GM19351 (cell line): ENCODE results near the gene ZBTB7C.
"Not testable (repeated sequence)": the region's sequence is repeated elsewhere in the genome, so short reads cannot be mapped to it uniquely, and the experiment has no call there.

Experiments
- ATAC-seq: cut with Tn5 transposase; IDR thresholded peaks from one replicate; pipeline ENCODE4 v1.9.1; 2021; ENCODE audit warnings: mild to moderate bottlenecking, moderate library complexity; ENCODE audit not compliant: unreplicated experiment

The ZBTB7C gene

DNA sequence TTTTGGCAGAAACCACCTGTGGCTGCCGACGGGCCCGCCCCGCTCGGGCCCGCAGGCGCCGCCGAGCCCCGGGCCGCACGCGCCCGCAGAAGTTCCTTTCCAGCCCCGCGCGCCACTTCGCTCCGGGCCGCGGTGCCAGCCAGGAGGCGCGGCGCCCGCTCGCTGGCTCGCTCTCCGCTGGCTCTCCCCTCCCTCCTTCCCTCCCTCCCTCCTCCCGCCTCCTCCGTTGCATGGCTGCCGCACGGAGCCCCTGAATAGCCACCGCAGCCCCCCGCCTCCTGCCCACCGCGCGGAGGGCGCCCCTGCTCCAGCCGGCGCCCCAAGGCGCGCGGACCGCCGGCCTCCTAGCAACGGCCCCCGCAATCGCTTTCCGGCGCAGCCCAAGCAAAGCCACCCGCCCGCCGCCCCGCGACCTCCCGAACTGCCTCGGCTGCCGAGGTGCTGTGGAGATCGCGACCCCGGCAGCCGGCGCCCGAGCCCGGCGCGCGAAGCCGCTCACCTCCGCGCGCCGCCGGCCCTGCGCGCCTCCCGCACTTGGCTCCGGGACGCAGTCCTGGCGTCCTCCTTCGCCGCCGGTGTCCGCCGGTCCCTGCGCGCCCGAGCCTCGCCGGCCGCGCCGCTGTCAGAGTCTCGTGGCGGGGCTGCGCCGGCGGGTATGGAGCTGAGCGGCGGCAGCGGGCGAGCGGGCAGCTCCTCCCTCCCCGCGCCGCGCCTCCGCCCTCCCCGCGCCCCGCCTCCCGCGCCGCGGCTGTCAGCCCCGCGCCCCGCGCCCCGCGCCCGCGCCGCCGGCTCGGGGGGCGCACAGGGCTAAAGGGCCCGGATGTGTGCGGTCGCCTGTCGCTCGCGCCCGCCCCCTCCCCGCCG is at the start of gene ZBTB7C:
Gene ZBTB7C (minus strand): TSS at position 657 of the 864 bp plus-strand sequence.
- peak; percentile 31 for ATAC-seq

DNA sequence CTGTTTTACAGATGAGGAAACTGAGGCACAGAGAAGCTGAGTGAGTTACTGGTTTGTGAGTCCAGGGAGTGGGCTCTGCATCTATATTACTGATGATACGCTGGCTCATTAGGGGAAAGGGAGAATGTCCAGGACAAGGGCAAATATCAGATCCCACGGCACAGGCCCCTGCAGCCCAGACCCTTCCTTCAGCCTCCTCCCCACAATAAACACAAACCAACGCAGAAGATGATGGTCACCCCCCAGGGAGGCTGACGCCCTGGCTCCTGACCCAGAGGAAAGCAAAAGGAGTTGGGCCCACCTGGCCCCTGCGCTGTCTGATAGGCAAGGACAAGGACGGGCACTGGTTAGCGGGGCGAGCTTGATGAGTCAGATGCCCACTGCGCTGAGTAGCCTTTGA is 47.7 kb upstream of the ZBTB7C start:
- no peak for ATAC-seq

DNA sequence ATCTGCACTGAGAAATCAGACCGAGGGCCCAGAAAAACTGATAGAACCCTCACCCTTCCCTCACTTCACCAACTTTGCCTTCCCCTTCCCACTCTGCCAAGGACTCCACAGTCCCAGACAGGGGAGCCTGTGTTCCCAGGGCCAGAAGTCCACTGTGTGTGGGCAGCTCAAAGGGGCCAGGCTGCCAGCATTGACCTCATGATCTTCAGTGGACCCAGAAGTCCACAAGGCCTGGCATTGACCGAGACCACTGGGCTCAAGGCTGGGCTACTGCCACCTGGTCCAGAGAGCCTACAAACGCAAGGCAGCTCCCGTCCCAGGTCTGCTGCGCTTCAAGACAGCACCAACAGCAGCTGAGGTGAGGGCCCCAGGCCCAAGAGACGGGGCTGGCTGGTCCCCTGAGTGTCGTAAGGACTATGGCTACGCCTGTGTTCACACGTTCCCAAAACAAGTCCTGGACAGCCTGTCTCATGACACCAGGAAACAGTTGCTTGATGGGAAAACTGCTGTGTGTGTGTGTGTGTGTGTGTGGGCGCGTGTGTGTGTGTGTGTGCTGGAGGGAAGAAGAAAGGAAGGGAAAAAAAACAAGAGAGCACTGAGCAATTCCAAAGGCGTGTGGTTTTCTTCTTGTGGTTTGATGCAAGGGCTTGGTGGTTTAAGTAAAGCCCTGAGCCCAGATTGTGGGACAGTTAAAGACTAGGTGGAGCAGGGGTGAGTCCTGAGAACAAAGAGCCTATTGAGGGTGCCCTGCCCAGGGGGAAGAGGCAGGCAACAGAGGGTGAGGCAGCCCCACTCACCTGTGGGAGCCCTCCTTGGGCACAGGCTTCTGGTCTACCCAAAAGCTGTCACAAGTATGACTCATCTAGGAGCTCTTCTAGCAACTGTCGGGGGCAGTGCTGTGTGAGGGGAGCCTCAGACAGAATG is 46.6 kb upstream of the ZBTB7C start:
- ATAC-seq, result no peak

DNA sequence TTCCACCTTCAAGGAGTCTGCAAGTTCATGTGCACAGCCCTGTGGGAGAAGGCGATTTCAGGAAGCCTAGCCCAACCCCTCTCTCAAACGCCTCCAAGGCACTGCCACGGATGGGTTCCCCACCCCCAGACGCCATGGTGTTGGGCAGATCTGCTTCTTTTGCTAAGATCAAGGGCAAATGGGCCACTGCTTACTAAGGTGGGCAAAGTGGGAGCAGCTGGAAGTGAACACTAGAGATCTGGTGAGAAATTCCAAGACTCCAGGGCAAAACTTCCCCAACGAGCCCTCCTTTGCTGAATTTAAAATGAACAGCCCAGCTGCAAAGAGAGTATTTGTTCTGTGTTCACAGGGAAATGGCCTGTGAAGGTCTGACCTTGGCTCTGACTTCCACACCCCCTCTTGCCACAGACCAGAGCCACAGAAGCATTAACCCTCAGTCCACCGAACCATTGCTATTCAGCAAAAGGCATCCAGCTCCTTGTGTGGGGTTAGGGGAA is 45.1 kb upstream of the ZBTB7C start:
- ATAC-seq, result no peak

DNA sequence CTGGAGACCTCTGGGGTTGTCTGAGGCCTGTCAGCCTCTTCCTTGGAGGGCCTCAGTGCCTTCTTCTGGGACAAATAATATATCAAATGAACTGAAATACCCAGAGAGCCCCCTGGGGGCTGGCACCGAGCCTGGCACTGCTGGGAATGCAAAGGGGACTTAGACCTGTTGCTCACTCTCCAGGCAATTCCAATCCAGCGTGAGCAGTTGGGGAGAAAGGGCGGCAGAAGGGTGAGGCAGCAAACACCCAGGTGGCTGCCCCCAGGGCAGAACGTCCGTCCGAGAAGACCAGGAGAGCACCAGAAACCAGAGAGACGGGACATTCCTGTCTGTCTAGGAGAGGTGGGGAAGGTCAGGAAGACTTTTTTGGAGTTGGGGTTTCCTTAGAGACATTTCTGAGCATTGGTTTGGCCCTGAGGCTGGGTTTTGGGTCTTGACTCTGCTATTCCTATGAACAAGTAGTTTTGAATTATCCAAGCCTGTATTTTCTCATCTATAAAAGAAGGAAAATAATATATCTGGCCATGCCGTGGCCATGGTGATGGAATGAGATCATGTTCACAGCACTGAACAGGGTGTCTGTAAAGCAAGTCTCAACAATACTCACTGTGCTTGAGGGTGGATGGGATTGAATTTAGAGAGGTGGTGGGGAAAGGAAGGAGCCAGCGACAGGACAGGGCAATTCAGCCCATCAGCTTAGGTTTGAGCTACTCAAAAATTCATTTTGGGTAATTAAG is 44.3 kb upstream of the ZBTB7C start:
- ATAC-seq, result no peak

DNA sequence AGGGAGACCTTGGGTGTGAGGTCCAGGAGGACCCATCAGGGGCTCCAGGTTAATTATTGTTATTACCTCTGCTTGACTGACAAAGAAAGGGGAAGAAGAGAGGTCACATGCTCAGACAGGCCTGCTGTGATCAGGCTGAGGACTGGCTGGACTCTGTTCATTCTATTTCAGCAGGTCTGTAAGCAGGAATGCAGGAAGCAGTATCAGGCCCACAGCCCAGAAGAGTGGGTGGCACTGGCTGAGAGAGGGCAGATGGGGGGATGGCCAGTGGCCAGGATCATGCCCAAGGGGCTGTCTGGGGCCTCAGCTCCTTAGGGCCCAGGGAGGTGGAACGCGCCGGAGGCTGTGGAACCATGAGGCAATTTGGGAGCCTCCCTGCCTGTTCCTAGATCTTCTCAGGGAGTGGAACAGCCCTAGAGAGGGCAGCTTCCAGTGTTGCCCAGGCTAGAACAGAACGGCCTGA is 43.7 kb upstream of the ZBTB7C start:
- ATAC-seq, result no peak

DNA sequence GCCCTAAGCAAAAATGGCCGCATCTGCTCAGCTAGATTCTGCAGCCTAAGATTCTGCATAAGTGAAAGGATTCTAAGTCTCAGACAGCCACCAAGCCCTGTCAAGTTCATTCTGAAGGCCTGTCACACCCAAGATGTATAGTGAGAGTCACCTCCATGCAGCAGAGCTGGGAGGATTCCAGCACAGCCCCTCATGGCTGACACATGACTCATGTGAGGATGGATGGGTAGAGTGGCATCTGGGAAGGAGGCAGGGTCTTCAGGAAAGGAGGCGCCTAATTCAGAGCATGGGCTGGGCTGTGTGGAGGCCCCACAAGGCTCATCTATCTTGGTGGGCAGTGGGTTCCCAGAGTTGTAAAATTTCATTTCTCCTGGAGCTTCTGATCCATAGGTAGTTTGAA is 41.5 kb upstream of the ZBTB7C start:
- ATAC-seq, result no peak

DNA sequence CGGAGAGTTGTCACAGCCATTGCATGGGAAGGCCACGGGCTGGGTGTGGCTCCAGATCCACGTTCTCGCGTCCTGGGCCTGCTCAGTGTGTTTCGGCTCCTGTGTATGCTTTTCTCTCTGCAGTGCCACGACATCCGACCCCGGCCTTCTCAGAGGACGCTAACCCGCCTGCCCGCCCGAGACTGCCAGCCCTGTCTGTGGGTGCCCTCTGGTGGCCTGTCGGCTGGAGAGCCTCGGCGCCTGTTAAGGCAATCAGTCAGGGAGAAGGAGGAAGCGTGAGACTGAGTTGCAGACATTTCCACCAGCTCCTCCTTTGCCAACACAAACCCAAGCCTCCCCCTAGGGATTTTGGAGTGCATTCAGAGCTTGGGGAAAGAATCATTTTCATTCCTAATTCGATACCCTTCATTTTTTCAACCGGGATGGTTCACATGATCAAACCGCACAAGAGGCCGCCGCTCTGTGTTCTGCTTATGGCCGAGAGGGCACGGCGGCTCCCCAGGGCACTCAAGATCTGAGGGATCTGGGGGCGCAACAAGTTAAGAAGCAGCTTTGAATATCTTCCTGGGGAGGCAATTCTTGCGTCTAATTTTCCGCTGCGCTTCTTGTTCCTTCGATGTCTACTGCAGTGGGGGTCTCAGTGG is 37.5 kb upstream of the ZBTB7C start:
- peak; percentile 63 for ATAC-seq

DNA sequence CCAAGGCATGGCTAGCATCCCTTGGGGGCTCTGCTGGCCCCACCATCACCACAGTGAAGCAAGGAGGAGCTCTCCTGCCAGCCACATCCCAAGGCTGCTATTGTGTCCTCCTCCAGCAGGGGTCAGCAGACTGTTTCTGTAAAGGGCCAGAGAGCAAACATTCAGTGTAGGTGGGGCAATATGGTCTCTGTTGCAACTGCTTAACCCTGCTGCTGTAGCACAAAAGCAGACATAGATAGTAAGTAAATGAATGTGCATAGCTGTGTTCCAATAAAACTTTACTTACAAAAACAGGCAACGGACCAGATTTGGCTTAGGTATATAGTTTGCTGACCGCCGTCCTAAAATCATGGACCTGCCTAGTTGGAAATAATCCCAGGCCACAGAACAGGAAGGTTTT is 36.4 kb upstream of the ZBTB7C start:
- ATAC-seq, result peak; percentile 81

DNA sequence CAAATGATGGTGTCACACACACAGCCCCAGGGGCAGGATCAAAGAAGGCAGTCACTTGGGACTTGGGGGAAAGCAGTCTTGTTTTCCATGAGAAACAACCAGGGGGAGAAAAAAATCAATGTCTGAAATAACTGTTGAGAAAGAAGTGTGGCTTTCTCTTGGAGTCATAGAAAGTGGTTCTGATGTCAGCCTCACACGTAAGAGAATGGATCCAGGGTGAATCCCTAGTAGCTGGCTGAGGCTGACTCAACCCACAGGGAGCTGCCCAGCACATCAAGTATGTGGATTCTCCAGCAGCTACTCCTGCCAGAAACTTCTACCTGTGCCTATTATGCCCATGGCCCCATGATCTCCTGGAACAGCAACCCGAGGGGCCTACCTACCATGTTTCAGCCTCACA is 33.6 kb upstream of the ZBTB7C start:
- ATAC-seq, result no peak

DNA sequence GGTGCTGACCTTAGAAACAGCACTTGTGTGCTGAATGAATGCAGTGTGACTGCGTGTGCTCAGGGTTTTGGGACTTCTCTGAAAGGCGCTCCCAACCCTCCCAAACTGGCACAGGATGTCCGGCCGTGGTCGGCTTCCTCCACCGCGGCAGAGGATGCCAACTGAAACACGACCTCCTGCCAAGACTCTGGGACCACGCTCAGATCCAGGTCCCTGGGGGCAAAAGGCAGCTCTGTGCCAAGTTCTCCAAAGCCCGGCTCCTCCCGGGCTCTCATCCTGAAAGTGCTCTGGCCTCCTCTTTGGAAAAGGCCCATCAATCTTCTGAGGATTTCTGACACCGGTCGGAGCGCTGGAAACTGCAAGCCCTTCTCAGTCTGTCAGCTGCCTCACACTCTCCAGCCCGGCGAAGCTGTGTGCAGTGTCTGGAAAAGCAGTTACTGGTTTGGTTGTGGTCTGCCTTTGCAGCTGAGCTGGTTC is 32.3 kb upstream of the ZBTB7C start:
- no peak for ATAC-seq

DNA sequence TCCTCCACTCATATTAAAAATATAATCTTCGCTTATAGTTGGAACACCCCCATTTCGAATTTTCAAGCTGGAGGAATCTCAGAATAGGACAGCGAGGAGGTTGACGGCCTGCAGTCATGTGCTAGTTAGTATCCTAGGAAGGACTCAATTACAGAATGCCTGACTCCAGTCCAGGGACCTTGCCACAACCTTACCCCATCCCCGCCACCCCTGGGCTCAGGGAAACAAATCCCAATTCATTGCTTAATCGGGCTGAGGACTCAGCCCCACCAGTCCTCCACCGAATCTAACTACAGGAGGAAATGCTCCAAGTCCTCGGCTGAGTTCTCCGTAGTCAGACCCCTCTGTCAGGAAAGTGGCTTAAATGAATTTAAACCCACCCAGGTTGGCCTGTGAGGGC is 31.7 kb upstream of the ZBTB7C start:
- no peak for ATAC-seq

DNA sequence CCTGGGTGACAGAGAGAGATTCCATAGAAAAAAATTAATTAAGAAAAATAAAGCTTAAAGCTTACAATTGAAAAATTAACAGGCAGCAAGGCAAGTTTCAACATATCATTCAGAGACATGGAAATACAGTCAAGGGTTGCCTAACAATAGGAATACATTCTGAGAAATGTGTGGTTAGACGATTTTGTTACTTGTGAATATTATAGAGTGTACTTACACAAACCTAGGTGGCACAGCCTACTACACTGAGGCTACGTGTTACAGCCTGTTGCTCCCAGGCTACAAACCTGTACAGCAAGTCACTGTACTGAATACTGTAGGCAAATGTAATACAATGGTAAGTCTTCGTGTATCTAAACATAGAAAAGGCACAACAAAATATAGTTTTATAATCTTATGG is 27.7 kb upstream of the ZBTB7C start:
- no peak for ATAC-seq

DNA sequence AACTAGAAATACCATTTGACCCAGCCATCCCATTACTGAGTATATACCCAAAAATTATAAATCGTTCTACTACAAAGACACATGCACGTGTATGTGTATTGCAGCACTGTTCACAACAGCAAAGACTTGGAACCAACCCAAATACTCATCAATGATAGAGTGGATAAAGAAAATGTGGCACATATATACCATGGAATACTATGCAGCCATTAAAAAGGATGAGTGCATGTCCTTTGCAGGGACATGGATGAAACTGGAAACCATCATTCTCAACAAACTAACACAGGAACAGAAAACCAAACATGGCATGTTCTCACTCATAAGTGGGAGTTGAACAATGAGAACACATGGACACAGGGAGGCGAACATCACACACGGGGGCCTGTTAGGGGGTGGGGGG is 25.2 kb upstream of the ZBTB7C start:
- ATAC-seq, result not testable (repeated sequence)

DNA sequence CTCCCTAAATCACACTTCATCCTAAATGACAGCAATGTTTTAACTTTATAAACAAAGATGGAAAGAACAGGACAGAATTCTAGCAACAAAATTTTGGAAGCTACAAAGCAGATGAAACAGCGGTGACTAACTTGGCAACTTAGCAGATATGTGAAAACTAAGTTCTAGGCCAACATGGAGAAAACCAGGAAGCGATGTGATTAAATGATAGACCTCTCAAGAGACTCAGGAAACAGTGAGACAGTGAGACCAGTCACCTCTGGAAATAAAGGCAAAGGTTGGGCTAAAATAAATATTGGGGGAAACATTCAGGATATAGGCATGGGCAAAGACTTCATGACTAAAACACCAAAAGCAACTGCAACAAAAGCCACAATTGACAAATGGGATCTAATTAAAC is 24.4 kb upstream of the ZBTB7C start:
- ATAC-seq, result no peak

DNA sequence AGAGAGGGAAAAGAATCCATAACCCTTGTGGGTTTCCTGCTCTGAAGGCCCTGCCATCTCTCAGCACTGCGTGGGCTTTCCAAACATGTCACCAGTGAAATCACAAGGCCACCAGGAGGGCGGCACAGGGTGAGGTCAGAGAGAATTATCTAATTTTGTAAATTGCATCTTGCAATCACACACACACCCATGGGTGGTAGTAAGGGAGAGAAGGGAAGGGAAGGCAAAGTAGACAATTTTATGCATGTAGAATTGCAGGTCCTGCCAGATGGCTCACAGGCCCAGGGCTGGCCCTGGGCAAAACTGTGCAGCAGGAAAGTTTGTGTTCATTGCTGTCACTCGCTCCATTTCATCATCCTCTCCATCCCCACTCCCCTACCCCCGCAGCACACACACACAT is 21.0 kb upstream of the ZBTB7C start:
- ATAC-seq, result no peak

DNA sequence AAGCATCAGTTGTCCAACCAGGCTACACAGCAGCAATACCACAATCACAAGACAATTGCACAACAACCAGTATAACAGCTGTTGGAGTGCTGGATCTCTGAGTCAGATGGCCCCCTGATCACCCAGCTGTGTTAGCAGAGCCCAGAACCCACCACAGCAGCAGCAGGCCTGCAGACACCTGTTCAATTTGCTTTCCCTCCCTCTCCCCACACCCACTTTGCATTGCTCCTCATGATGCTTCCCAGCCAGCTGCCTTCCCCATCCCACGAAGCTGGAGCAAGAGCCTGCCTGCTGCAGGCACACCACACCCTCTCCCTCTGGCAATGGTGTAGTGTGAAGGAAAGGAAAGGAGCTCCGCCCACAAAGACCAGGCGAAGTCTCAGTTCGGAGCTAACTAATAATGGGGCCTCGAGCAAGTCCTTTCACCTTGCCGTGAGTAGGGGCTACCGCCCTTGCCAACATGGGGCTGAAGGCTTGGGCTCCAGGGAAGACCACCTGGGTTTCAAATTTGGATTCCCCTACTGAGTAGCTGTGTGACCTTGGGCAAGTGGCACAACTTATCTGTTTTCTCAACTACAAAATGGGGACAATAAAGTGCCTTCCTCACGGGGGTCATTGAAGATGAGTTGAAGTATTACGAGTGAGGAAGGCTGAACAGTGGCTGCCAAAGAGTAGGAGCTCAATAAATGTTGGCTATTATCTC is 19.4 kb upstream of the ZBTB7C start:
- no peak for ATAC-seq

DNA sequence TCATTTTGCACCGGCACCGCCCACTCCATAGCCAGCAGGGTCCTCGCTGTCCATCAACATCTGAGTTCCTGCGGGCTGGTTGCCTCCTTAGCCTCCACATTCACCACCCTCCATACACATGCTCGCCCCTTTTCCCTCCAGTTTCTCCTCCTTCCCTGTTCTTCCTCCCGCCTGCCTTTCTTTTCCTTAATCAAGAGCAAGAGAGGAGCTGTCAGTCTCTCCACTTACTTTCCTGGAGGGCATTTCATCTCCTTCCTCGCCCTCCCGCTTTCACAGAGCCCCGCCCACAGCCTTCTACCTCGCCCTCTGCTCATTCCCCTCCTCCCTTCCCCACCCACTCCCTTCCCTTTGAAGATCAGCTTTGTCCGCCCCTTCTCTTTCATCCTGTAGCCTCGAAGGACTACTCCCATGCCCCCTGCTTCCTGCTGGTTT is 13.8 kb upstream of the ZBTB7C start:
- ATAC-seq, result no peak

DNA sequence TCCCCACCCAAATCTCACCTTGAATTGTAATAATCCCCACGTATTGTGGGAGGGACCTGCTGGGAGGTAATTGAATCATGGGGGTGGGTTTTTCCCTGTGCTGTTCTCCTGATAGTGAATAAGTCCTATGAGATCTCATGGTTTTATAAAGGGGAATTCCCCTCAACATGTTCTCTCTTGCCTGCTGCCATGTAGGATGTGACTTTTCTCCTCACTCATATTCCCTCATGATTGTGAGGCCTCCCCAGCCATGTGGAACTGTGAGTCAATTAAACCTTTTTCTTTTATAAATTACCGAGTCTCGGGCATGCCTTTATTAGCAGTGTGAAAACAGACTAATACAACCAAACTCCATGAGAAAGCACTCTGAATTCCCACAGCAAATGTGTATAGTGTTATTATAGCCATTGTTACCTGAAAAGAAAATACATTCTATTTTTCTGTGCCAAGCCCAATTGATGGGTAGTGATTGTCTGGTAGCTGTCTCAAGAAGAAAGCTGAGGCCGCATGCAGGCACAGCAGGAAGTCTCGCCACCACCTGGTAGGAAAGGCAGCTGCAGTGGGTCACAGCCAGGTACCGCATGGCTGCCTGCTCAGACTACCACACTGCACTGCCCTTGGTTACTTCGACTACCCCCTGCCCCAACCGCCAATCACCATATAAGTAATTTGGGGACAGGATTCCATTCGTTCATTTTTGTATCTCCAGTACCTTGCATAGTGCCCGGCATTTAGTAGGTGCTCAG is 10.3 kb upstream of the ZBTB7C start:
- ATAC-seq, result no peak
